ENCODE measurements around the gene MYOF.
"Not testable (repeated sequence)": the region's sequence is repeated elsewhere in the genome, so short reads cannot be mapped to it uniquely, and the experiment has no call there.

MYOF gene

GRCh38 chr10:93422118-93422517 is 60.0 kb downstream of the MYOF start:
- no peak for DNase-seq

- no peak for DNase-seq
These were observed 60.9 kb downstream of the MYOF start for GRCh38 chr10:93420944-93421825.

GRCh38 chr10:93420091-93420490 is 62.0 kb downstream of the MYOF start:
- no peak for DNase-seq

GRCh38 chr10:93419016-93419415 is 63.1 kb downstream of the MYOF start:
- not testable (repeated sequence) for DNase-seq

GRCh38 chr10:93417921-93418320 is 64.2 kb downstream of the MYOF start:
- DNase-seq, result no peak

- DNase-seq, result no peak
These were observed 64.9 kb downstream of the MYOF start for GRCh38 chr10:93417266-93417665.

- DNase-seq, result no peak
These were observed 65.3 kb downstream of the MYOF start for GRCh38 chr10:93416824-93417223.

- no peak for DNase-seq
These were observed 66.4 kb downstream of the MYOF start for GRCh38 chr10:93415693-93416092.

GRCh38 chr10:93413252-93413689 is 68.9 kb downstream of the MYOF start:
- DNase-seq, result no peak

GRCh38 chr10:93412801-93413200 is 69.3 kb downstream of the MYOF start:
- DNase-seq, result no peak

- no peak for DNase-seq
These were observed 71.3 kb downstream of the MYOF start for GRCh38 chr10:93410697-93411348.

- DNase-seq, result no peak
These were observed 73.4 kb downstream of the MYOF start for GRCh38 chr10:93408783-93409182.

- DNase-seq, result no peak
These were observed 75.6 kb downstream of the MYOF start for GRCh38 chr10:93406364-93407145.

GRCh38 chr10:93404048-93404354 is 78.1 kb downstream of the MYOF start:
- no peak for DNase-seq

- no peak for DNase-seq
These were observed 78.7 kb downstream of the MYOF start for GRCh38 chr10:93403152-93404047.

GRCh38 chr10:93402192-93402591 is 79.9 kb downstream of the MYOF start:
- no peak for DNase-seq

GRCh38 chr10:93398528-93398927 is 83.6 kb downstream of the MYOF start:
- no peak for DNase-seq

- no peak for DNase-seq
These were observed 85.1 kb downstream of the MYOF start for GRCh38 chr10:93397020-93397419.

GRCh38 chr10:93393211-93393610 is 88.9 kb downstream of the MYOF start:
- no peak for DNase-seq

GRCh38 chr10:93392121-93392520 is 90.0 kb downstream of the MYOF start:
- DNase-seq, result no peak

GRCh38 chr10:93390306-93391090 is 91.6 kb downstream of the MYOF start:
- DNase-seq, result no peak
